ENCODE results near the gene RASGRP1.

DNA sequence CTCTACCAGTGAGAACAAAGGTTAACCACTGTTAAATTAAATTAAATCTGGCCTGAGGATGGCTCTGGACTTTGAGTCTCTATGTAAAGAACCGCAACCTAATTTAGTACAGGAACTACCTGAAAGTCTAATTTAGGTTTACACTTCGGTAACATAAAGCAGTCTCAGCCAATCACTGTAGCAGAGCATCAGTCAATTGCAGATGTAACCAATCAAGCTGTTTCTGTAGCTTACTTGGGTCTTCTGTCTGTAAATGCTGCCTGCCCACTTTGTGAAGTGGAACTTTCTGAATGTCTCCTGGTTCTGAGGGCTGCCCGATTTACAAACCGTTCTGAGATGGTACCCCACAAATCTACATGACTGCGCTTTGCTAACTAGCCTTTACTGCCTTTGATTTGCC lies 39.1 kb upstream of the RASGRP1 start:
- TF ChIP-seq, protein P1, sequence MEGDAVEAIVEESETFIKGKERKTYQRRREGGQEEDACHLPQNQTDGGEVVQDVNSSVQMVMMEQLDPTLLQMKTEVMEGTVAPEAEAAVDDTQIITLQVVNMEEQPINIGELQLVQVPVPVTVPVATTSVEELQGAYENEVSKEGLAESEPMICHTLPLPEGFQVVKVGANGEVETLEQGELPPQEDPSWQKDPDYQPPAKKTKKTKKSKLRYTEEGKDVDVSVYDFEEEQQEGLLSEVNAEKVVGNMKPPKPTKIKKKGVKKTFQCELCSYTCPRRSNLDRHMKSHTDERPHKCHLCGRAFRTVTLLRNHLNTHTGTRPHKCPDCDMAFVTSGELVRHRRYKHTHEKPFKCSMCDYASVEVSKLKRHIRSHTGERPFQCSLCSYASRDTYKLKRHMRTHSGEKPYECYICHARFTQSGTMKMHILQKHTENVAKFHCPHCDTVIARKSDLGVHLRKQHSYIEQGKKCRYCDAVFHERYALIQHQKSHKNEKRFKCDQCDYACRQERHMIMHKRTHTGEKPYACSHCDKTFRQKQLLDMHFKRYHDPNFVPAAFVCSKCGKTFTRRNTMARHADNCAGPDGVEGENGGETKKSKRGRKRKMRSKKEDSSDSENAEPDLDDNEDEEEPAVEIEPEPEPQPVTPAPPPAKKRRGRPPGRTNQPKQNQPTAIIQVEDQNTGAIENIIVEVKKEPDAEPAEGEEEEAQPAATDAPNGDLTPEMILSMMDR (IDR thresholded peaks at IDR 0.05) = no peak
- TF ChIP-seq POLR2A (IDR thresholded peaks at IDR 0.05) = no peak
